Suprapubic skin (tissue), 4 donors: ENCODE results near the gene TMEM243. TPM values are rescaled to one million over a fixed set of nuclear protein-coding genes. Genes with fewer than 3 reads are reported as not detected.

Experiments
- DNase-seq, 2 donors: peaks; one replicate each; pipeline ENCODE4 v3.0.0-alpha.2; 2019; ENCODE audit warnings: low spot score in 2 of 2
- H3K27ac ChIP-seq: fragments of 200-600 bp; sonication (generic); one replicate; pipeline ENCODE4 v1.5.1; 2019
- H3K27me3 ChIP-seq: fragments of 200-600 bp; sonication (generic); one replicate; pipeline ENCODE4 v1.5.1; 2019
- H3K36me3 ChIP-seq: fragments of 200-600 bp; sonication (generic); one replicate; pipeline ENCODE4 v1.5.1; 2019
- H3K4me1 ChIP-seq: fragments of 200-600 bp; sonication (generic); one replicate; pipeline ENCODE4 v1.5.1; 2019
- H3K4me3 ChIP-seq: fragments of 200-600 bp; sonication (generic); one replicate; pipeline ENCODE4 v1.5.1; 2019; ENCODE audit warnings: mild to moderate bottlenecking
- H3K9me3 ChIP-seq: fragments of 200-600 bp; sonication (generic); one replicate; pipeline ENCODE4 v1.5.1; 2019
- CTCF ChIP-seq, 2 donors: fragments of 200-600 bp in 1 of 2; fragments of 450-650 bp in 1 of 2; sonication (generic) in 1 of 2; IDR thresholded peaks; one replicate each; pipeline ENCODE4 v1.5.1; 2016 to 2019; ENCODE audit warnings: antibody characterized with exemption in 2 of 2, mild to moderate bottlenecking in 1 of 2, moderate library complexity in 1 of 2
- EP300 ChIP-seq: sonication (generic); formaldehyde crosslinking; IDR thresholded peaks from one replicate; pipeline ENCODE4 v1.6.1; 2017; ENCODE audit warnings: antibody characterized with exemption
- POLR2A ChIP-seq, 2 donors: fragments of 450-650 bp; IDR thresholded peaks; one replicate each; pipeline ENCODE4 v1.6.1; 2017; ENCODE audit warnings: antibody characterized with exemption in 2 of 2, mild to moderate bottlenecking in 2 of 2, moderate library complexity in 2 of 2
- POLR2AphosphoS5 ChIP-seq, 3 donors: sonication (generic); formaldehyde crosslinking; IDR thresholded peaks; one replicate each; pipeline ENCODE4 v1.6.1; 2017; ENCODE audit warnings: antibody characterized with exemption in 3 of 3
- WGBS: methylation state at CpG from one replicate; pipeline ENCODE4 v1.1.5; 2018; 5-methylcytosine and 5-hydroxymethylcytosine counted together
- total RNA-seq, 4 donors: library from RNA; depleted of rRNA; stranded (reverse); fragments of >200 nt; gene quantifications; one replicate each; pipeline ENCODE4 v1.1.0, GENCODE V29; 2016

The TMEM243 gene
- total RNA-seq, 4 donors from 2014 or later, result 27.7 to 76.0 (median 39.2) TPM

GRCh38 chr7:87234949-87235348 is 15.4 kb upstream of the TMEM243 start:
- TF ChIP-seq POLR2A (IDR thresholded peaks at IDR 0.05), result no peak
- TF ChIP-seq POLR2AphosphoS5 (IDR thresholded peaks at IDR 0.05), result no peak
- no peak for TF ChIP-seq EP300
- no peak for TF ChIP-seq CTCF (IDR thresholded peaks at IDR 0.05)
- Histone ChIP-seq H3K9me3 (no peaks in the 10 kb centered on the region), H3K4me3 (no peak overlapping the region), H3K27ac (no peak overlapping the region), H3K36me3 (no peaks in the 10 kb centered on the region), H3K4me1 (peaks cover 9% of the 10 kb centered on the region), H3K27me3 (no peaks in the 10 kb centered on the region)
- DNase-seq, result no peak

GRCh38 chr7:87231711-87232110 is 12.2 kb upstream of the TMEM243 start:
- H3K4me1 ChIP-seq, result peaks cover 9% of the 10 kb centered on the region
- no peaks in the 10 kb centered on the region for H3K36me3 ChIP-seq
- H3K27me3 ChIP-seq, result no peaks in the 10 kb centered on the region
- no peak for TF ChIP-seq EP300
- TF ChIP-seq POLR2AphosphoS5 (IDR thresholded peaks at IDR 0.05), result no peak
- TF ChIP-seq POLR2A (IDR thresholded peaks at IDR 0.05), result no peak
- TF ChIP-seq CTCF (IDR thresholded peaks at IDR 0.05), result no peak
- DNase-seq, result no peak
- no peaks in the 10 kb centered on the region for H3K9me3 ChIP-seq
- H3K4me3 ChIP-seq, result no peak overlapping the region
- no peak overlapping the region for H3K27ac ChIP-seq

GRCh38 chr7:87231258-87231657 is 11.7 kb upstream of the TMEM243 start:
- DNase-seq, result no peak
- H3K27ac ChIP-seq, result no peak overlapping the region
- no peaks in the 10 kb centered on the region for H3K27me3 ChIP-seq
- H3K9me3 ChIP-seq, result no peaks in the 10 kb centered on the region
- H3K4me1 ChIP-seq, result peaks cover 9% of the 10 kb centered on the region
- whole genome bisulfite sequencing, result 32% methylated on average over 7 of the region's 7 CpGs
- TF ChIP-seq EP300, result no peak
- no peak for TF ChIP-seq POLR2A (IDR thresholded peaks at IDR 0.05)
- TF ChIP-seq CTCF (IDR thresholded peaks at IDR 0.05), result no peak
- no peak for TF ChIP-seq POLR2AphosphoS5 (IDR thresholded peaks at IDR 0.05)
- no peaks in the 10 kb centered on the region for H3K36me3 ChIP-seq
- no peak overlapping the region for H3K4me3 ChIP-seq

GRCh38 chr7:87226495-87226894 is 7.0 kb upstream of the TMEM243 start:
- no peaks in the 10 kb centered on the region for H3K27me3 ChIP-seq
- no peak for TF ChIP-seq POLR2A (IDR thresholded peaks at IDR 0.05)
- TF ChIP-seq CTCF (IDR thresholded peaks at IDR 0.05), result no peak
- TF ChIP-seq EP300, result no peak
- no peak for TF ChIP-seq POLR2AphosphoS5 (IDR thresholded peaks at IDR 0.05)
- no peak overlapping the region for H3K4me3 ChIP-seq
- no peaks in the 10 kb centered on the region for H3K9me3 ChIP-seq
- no peak for DNase-seq
- H3K4me1 ChIP-seq, result peaks cover 4% of the 10 kb centered on the region
- 80% methylated on average over 3 of the region's 3 CpGs for WGBS
- no peak overlapping the region for H3K27ac ChIP-seq
- no peaks in the 10 kb centered on the region for H3K36me3 ChIP-seq

GRCh38 chr7:87225696-87226095 is 6.2 kb upstream of the TMEM243 start:
- no peak overlapping the region for H3K27ac ChIP-seq
- H3K36me3 ChIP-seq, result no peaks in the 10 kb centered on the region
- WGBS, result 78% methylated on average over 1 of the region's 1 CpG
- H3K9me3 ChIP-seq, result no peaks in the 10 kb centered on the region
- H3K27me3 ChIP-seq, result no peaks in the 10 kb centered on the region
- H3K4me1 ChIP-seq, result peaks cover 6% of the 10 kb centered on the region
- no peak overlapping the region for H3K4me3 ChIP-seq
- DNase-seq, result no peak
- TF ChIP-seq EP300 (no peak), CTCF (IDR thresholded peaks at IDR 0.05) (no peak), POLR2AphosphoS5 (IDR thresholded peaks at IDR 0.05) (no peak), POLR2A (IDR thresholded peaks at IDR 0.05) (no peak)
